K562 (cell line): ENCODE data around the gene ARHGAP33. TPM values are rescaled to one million over a fixed set of nuclear protein-coding genes. Genes with fewer than 3 reads are reported as not detected.
A peak's percentile ranks its signal among the peaks of the same experiment; 100 is the strongest.

ENCODE experiments used
- ATAC-seq: fragments of 200-7000 bp; cut with Tn5 transposase; 3 replicates; pipeline ENCODE4 v1.9.1; 2020; ENCODE audit warnings: moderate library complexity
- BruUV-seq: library from RNA; stranded (reverse); fragments of 400-500 nt; replicated peaks from 2 replicates; lab custom pipeline; 2021; lab: Mats Ljungman, UMichigan
- CTCF ChIA-PET: fragments of 300-600 bp; formaldehyde crosslinking; extraction: SDS; loops from one replicate; lab custom pipeline; 2021; ENCODE audit warnings: low intra/inter-chr PET ratio; lab: Yijun Ruan, JAX
- POLR2A ChIA-PET: fragments of 300-600, 350-650 bp; sonication (Branson Sonifier 250); formaldehyde crosslinking; extraction: SDS; loops from one replicate; lab custom pipeline; 2021; ENCODE audit warnings: antibody characterized with exemption, inconsistent platforms; lab: Yijun Ruan, JAX
- DNase-seq, 4 experiments: peaks; one replicate each; pipeline versions ENCODE4 v3.0.0 to v3.0.0-alpha.2; 2011 to 2018; ENCODE audit warnings: low spot score in 3 of 4, mixed read lengths in 3 of 4; ENCODE audit errors: extremely low read depth in 1 of 4
- FAIRE-seq: peaks from 2 replicates; lab custom pipeline; 2011; peaks lifted over from hg19 to GRCh38; lab: Jason Lieb, UNC
- H2AFZ ChIP-seq: 2 replicates; pipeline ENCODE4 v1.6.0; 2011; ENCODE audit warnings: low read depth, low read length, control low read depth, inconsistent platforms
- H3K27ac ChIP-seq: fragments of 200-600 bp; 3 replicates; pipeline ENCODE4 v1.8.0; 2011; ENCODE audit warnings: low read depth, mild to moderate bottlenecking, control low read depth, inconsistent platforms, low read length, moderate library complexity, mixed read lengths; ENCODE audit errors: extremely low read depth
- H3K27me3 ChIP-seq, 2 experiments: fragments of 300-600 bp in 1 of 2; 2 replicates in 1 of 2; 3 replicates in 1 of 2; pipeline versions ENCODE4 v1.6.0 to v1.8.0; 2011; ENCODE audit warnings: inconsistent platforms in 2 of 2, low read length in 2 of 2, mild to moderate bottlenecking in 1 of 2, mixed read lengths in 1 of 2, moderate library complexity in 1 of 2; ENCODE audit not compliant: control insufficient read depth in 2 of 2, insufficient read depth in 2 of 2
- H3K36me3 ChIP-seq: fragments of 300-600 bp; 3 replicates; pipeline ENCODE4 v1.8.0; 2011; ENCODE audit warnings: mild to moderate bottlenecking, low read length, inconsistent platforms; ENCODE audit not compliant: control insufficient read depth, insufficient read depth
- H3K4me1 ChIP-seq, 2 experiments: fragments of 200-600 bp in 1 of 2; replicated peaks in 1 of 2; 2 replicates in 1 of 2; 3 replicates in 1 of 2; pipeline versions ENCODE4 v1.5.1 to v1.8.0; 2011; ENCODE audit warnings: inconsistent platforms in 2 of 2, low read length in 2 of 2, mild to moderate bottlenecking in 1 of 2, mixed read lengths in 1 of 2, moderate library complexity in 1 of 2; ENCODE audit not compliant: control insufficient read depth in 2 of 2, insufficient read depth in 2 of 2
- H3K4me2 ChIP-seq: 2 replicates; pipeline ENCODE4 v1.6.1; 2011; ENCODE audit warnings: low read length, control low read depth, inconsistent platforms, mixed read lengths; ENCODE audit not compliant: insufficient read depth
- H3K4me3 ChIP-seq: fragments of 200-600 bp; sonication (generic), shearing (Covaris generic); 2 replicates; pipeline ENCODE4 v1.5.1; 2016; ENCODE audit warnings: control low read depth, inconsistent platforms
- H3K79me2 ChIP-seq: fragments of 200-600 bp; 3 replicates; pipeline ENCODE4 v1.8.0; 2011; ENCODE audit warnings: low read length, inconsistent platforms; ENCODE audit not compliant: control insufficient read depth, insufficient read depth
- H3K9ac ChIP-seq, 2 experiments: 2 replicates each; pipeline versions ENCODE4 v1.6.0 to v1.6.1; 2011; ENCODE audit warnings: low read depth in 2 of 2, low read length in 2 of 2, control low read depth in 1 of 2, inconsistent platforms in 1 of 2, mild to moderate bottlenecking in 1 of 2, mixed read lengths in 1 of 2; ENCODE audit not compliant: insufficient read depth in 1 of 2
- H3K9me1 ChIP-seq: one replicate; pipeline ENCODE4 v1.6.0; 2011; ENCODE audit warnings: inconsistent platforms, mild to moderate bottlenecking, low read length, moderate library complexity; ENCODE audit not compliant: control insufficient read depth, insufficient read depth
- H3K9me3 ChIP-seq: replicated peaks from 2 replicates; pipeline ENCODE4 v1.5.1; 2011; ENCODE audit warnings: low read depth, low read length, inconsistent platforms; ENCODE audit not compliant: control insufficient read depth, insufficient read depth
- H4K20me1 ChIP-seq: replicated peaks from 2 replicates; pipeline ENCODE4 v1.6.1; 2011; ENCODE audit warnings: low read length, inconsistent platforms, mixed read lengths; ENCODE audit not compliant: control insufficient read depth, insufficient read depth
- KHSRP ChIP-seq: fragments of 450-650 bp; IDR thresholded peaks from 2 replicates; pipeline ENCODE4 v1.6.1; 2017
- POLR2G ChIP-seq: fragments of 200-400 bp; formaldehyde crosslinking; IDR thresholded peaks from 2 replicates; pipeline ENCODE4 v1.6.1; 2017; ENCODE audit warnings: low read depth, mild to moderate bottlenecking, antibody characterized with exemption, low read length, moderate library complexity
- WGBS: fragments of 100-300 bp; shearing (Covaris generic); methylation state at CpG from one replicate; pipeline ENCODE4 v1.1.6; 2016; ENCODE audit warnings: low coverage, mixed read lengths; ENCODE audit not compliant: insufficient coverage; ENCODE audit errors: missing lambda C conversion rate; 5-methylcytosine and 5-hydroxymethylcytosine counted together
- in situ Hi-C: fragments of 300-500 bp; cut with MboI; formaldehyde crosslinking; loops from 4 replicates; pipeline ENCODE4 v1.15.0; 2018; ENCODE audit warnings: inconsistent platforms, mixed read lengths
- intact Hi-C: fragments of 100-400 bp; cut with micrococcal nuclease; formaldehyde crosslinking; loops from 2 replicates; pipeline ENCODE4 v1.14.2; 2022
- polyA plus RNA-seq, 8 experiments: library from polyadenylated mRNA; depleted of rRNA in 4 of 8; stranded (reverse) in 5 of 8; unstranded in 3 of 8; fragments of >200 nt; fragmentation: Nextera tagmentation in 2 of 8; fragmentation: Illumina TruSeq in 1 of 8; extraction: Ambion mirVana in 2 of 8; extraction: Trizol in 1 of 8; gene quantifications; 2 replicates each; pipeline versions ENCODE4 v1.2.1 to v1.2.3, GENCODE V29; 2011 to 2014; ENCODE audit warnings: inconsistent platforms in 1 of 8, missing spikeins in 1 of 8
- total RNA-seq, 7 experiments: library from RNA; depleted of rRNA in 6 of 7; stranded (reverse); fragments of >200 nt in 6 of 7; fragmentation: Illumina TruSeq in 2 of 7; extraction: Trizol in 2 of 7; gene quantifications; 2 replicates each; pipeline versions ENCODE4 v1.2.1 to v1.2.3, GENCODE V29; 2011 to 2021; ENCODE audit warnings: low replicate concordance in 1 of 7

Gene ARHGAP33
- total and polyA plus RNA-seq, 9 of the 15 experiments (the other 6 are each of a cell fraction or from before 2014, with no cell fraction given): 0.06 to 26.6 (median 1.6) TPM; not detected in 1

GRCh38 chr19:35789195-35789977, 14.0 kb downstream of the ARHGAP33 start:
- no TSS peak for BruUV-seq
- DNase-seq (no peak), FAIRE-seq (no peak), ATAC-seq (peak; percentile 14; the same call in 2 of the 3 replicates)
- Histone ChIP-seq H2AFZ (no peak overlapping the region), H3K9me3 (no peaks in the 10 kb centered on the region), H3K27ac (no peak overlapping the region), H3K4me1 (peaks cover 0 to 56% of the 10 kb centered on the region in 2 experiments; a peak in 3 of 5 replicates), H4K20me1 (no peaks in the 10 kb centered on the region), H3K9me1 (no peaks in the 10 kb centered on the region), H3K4me2 (no peak overlapping the region), H3K27me3 (no peaks in the 10 kb centered on the region), H3K79me2 (no peaks in the 10 kb centered on the region), H3K9ac (peak overlapping the region in 1 of 2 experiments; percentile 48; a peak in 1 of 4 replicates), H3K36me3 (no peaks in the 10 kb centered on the region), H3K4me3 (no peak overlapping the region)
- TF ChIP-seq POLR2G (peak; percentile 40; the same call in 1 of the 2 replicates), KHSRP (no peak)
- 27% methylated on average over 11 of the region's 11 CpGs for WGBS
- intact Hi-C loops: no loop called here
- POLR2A ChIA-PET: interaction anchor here (0.6 to 1.3 kb wide), 3 partner anchors 12 to 225 kb away, joined by 3 read pairs; no protein-coding TSS in a partner anchor
- in situ Hi-C loops: no loop called here
- CTCF ChIA-PET: no interaction called here
